Activated naive CD8-positive, alpha-beta T cell treated with anti-CD3 and anti-CD28 coated beads, Interleukin-2, amount 50 U/mL, for 16 hours (primary cell): ENCODE measurements around the gene TMEM98.
"Not testable (repeated sequence)": the region's sequence is repeated elsewhere in the genome, so short reads cannot be mapped to it uniquely, and the experiment has no call there.

Source experiments
- DNase-seq: peaks from one replicate; pipeline ENCODE4 v3.0.0-alpha.2; 2020; ENCODE audit warnings: low read depth, low spot score

Gene TMEM98

DNA sequence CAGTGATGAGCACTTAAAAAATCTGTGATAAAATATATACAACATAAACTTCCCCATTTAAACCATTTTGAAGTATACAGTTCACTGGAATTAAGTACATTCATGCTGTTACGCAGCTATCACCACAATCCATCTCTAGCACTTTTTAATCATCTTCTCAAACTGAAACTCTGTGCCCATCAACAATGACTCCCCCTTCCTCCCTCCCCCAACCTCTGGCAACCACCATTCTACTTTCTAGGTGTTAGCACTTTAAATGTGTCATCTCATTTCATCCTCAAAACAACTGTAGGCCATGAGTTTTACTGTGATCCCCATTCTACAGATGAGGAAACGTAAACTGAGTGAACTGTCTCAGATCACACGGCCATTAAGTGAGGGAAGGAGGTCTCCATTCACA, 13.8 kb upstream of the TMEM98 start:
- no peak for DNase-seq

- no peak for DNase-seq
Measured at GRCh38 chr17:32915245-32915644, 12.7 kb upstream of the TMEM98 start.

- DNase-seq: no peak
Measured at GRCh38 chr17:32916134-32916533, 11.8 kb upstream of the TMEM98 start.

- DNase-seq: no peak
Measured at GRCh38 chr17:32917081-32917480, 10.9 kb upstream of the TMEM98 start.

- DNase-seq: no peak
Measured at GRCh38 chr17:32917842-32918241, 10.1 kb upstream of the TMEM98 start.

DNA sequence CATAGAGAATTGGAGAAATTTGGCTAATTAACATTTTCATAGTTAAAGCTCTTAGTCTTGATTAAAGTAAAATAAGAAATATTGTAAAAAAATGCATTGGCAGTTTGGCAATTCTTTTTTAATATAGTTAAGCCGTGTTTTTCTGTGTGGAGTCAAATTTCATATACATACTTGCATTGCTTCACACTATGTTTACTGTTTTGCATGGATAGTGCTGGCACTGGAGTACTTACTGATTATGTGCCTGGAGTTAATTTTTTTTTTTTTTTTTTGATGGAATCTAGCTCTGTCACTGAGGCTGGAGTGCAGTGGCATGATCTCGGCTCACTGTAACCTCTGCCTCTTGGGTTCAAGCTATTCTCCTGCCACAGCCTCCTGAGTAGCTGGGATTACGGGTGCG, 8.1 kb upstream of the TMEM98 start:
- not testable (repeated sequence) for DNase-seq

- DNase-seq: no peak
Measured at GRCh38 chr17:32920293-32920692, 7.7 kb upstream of the TMEM98 start.

DNA sequence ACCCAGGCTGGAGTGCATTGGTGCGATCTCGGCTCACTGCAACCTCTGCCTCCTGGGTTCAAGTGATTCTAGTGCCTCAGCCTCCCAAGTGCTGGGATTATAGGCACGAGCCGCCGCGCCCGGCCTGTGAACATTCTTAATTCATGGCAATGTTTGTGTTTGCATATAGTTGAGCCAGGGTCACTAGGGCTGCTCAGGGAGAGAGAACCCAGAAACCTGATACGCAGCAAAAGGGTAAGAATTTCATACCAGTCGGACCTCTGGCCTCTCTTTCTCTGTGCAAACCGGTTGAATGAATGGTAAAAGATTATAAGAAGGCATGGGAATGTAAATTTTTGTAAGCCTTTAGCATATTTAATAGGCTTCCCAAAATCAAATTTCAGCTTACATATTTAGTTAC, 6.9 kb upstream of the TMEM98 start:
- no peak for DNase-seq

- DNase-seq: not testable (repeated sequence)
Measured at GRCh38 chr17:32923905-32924304, 4.0 kb upstream of the TMEM98 start.

DNA sequence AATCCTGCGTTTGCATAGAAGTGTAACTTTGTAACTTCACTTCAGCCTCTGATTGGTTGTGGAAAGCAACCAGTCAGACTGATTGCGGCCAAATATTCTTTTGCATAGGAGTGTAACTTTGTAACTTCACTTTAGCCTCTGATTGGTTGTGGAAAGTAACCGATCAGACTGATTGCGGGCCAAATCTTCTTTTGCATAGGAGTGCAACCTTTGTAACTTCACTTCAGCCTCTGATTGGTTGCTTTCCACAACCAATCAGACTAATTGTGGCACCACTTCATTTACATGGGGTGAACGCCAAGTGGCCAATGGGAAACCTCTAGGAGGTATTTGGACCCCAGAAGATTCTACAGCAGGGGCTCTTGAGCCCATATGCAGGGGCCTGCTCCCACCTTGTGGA, 1.8 kb upstream of the TMEM98 start:
- no peak for DNase-seq

GRCh38 chr17:32926789-32927188, 1.2 kb upstream of the TMEM98 start:
- not testable (repeated sequence) for DNase-seq

DNA sequence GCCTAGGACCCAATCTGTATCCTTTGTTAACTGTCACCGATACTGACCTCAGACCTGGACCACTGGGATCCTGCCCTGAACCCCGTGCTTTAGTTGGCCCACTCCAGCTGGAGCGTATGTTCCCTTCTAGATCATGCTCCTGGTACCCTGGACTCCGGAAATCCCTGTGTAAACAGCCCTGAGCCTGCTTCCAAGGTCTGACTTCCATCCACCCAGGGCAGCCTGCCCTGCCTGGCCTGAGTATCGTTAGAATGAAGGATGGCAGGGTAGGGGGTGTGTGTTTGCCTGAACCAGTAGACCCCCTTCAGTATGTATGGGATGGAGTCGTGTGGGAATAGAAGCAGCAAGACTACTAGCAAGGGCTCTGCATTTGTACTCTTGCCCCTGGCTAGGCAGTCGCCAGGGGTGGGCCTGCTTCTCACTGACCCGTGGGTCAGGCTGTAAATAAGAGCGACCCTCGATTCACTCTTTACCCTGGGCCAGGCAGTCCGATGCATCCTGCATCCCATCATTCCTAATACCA, 691 bp upstream of the TMEM98 start:
- DNase-seq: no peak

- DNase-seq: no peak
Measured at GRCh38 chr17:32928586-32929535, 908 bp downstream of the TMEM98 start.

GRCh38 chr17:32929588-32929987, 1.6 kb downstream of the TMEM98 start:
- DNase-seq: no peak

- no peak for DNase-seq
Measured at GRCh38 chr17:32930512-32930911, 2.6 kb downstream of the TMEM98 start.

- no peak for DNase-seq
Measured at GRCh38 chr17:32931686-32932085, 3.7 kb downstream of the TMEM98 start.

- DNase-seq: no peak
Measured at GRCh38 chr17:32933881-32934280, 5.9 kb downstream of the TMEM98 start.

GRCh38 chr17:32935726-32936125, 7.8 kb downstream of the TMEM98 start:
- no peak for DNase-seq

- no peak for DNase-seq
Measured at GRCh38 chr17:32936186-32936893, 8.4 kb downstream of the TMEM98 start.

DNA sequence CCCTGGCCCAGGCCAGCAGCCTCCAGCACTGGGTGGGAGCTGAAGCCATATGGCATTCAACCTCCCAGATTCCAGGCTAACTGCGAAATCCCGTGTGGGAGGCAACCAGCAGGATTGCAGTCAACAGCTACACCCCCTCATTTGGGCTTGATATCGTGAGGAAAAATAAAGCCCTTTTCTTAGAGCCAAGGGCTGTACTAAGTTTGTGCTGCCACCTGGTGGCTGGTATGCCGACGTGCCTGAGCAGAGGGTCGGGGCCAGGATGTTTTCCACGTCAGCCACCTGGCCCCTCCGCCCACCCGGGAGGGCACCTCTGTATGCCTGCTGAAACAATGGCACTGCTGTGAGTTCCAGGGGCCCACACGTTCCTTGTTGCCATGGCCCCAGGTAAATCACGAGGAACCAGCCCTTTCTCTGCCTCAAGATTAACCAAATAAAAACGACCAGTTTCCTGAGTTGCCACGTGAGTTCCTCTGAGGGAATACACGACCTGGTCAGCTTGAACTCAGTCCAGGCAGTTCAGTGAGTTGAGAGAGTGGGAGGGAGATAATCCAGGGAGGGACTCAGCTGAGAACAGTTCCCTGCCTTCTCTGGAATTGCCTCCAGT, 9.0 kb downstream of the TMEM98 start:
- peak; percentile 26 for DNase-seq

GRCh38 chr17:32940706-32941390, 12.9 kb downstream of the TMEM98 start:
- no peak for DNase-seq
